Kidney capillary endothelial cell (primary cell): Measurements from ENCODE around the gene ETV7.
"Not testable (repeated sequence)": the region's sequence is repeated elsewhere in the genome, so short reads cannot be mapped to it uniquely, and the experiment has no call there.

ENCODE experiments used
- DNase-seq: peaks from one replicate; pipeline ENCODE4 v3.0.0-alpha.2; 2018; ENCODE audit warnings: low spot score

The ETV7 gene

GRCh38 chr6:36340306-36340617, 47.2 kb downstream of the ETV7 start:
- no peak for DNase-seq

GRCh38 chr6:36339146-36339545, 48.3 kb downstream of the ETV7 start:
- no peak for DNase-seq

GRCh38 chr6:36338223-36338622, 49.2 kb downstream of the ETV7 start:
- not testable (repeated sequence) for DNase-seq

GRCh38 chr6:36337814-36338213, 49.7 kb downstream of the ETV7 start:
- DNase-seq = no peak

DNA sequence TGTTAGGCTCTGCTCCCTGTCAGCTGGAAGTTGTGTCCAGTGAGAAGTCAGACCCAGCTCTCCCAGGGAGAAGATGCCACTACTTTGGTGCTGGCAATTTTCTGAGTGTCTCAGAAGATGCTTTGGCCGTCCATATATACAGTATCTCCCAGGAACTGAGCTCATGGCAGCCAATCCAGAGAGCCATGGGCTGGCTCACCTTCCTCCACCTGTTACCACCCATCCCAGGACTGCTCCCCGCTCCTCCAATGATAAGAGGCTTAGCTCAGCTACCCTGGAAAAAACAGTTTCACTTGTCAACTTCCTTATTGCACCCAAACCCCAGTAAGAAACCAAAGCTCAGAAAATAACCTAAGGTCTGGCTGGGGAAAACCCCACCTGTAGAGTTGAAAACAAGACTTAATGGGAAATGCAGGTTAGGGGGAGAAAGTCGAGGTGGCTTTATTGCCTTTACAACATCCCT, 50.7 kb downstream of the ETV7 start, which contains the start of gene BNIP5:
Gene BNIP5 (minus strand): TSS at position 110 of the 463 bp plus-strand sequence. CDS start 6,198 bp downstream, outside the sequence.
- no peak for DNase-seq

DNA sequence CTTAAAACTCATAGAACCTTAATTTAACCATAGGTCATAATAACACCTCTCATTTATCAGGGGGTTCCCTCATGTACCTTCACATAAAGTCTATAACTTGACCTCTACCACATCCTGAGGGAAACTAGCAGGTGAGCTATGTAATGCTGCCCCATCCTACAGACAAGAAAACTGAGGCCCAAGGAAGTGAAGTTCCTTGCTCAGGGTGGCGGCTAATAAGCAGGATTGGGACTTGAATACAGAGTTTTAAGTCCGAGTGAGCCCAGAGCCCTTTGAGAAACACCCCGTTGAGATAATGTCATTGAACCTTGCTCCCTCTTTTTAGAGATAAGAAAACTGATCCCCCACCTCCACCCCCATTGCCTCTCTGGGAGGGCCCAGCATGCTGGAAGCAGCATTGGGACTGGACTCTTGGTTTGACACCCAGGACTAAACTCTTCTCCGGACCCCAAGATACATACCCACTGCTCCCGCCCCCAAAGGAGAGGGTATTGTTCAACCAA, 51.2 kb downstream of the ETV7 start:
- DNase-seq = no peak

DNA sequence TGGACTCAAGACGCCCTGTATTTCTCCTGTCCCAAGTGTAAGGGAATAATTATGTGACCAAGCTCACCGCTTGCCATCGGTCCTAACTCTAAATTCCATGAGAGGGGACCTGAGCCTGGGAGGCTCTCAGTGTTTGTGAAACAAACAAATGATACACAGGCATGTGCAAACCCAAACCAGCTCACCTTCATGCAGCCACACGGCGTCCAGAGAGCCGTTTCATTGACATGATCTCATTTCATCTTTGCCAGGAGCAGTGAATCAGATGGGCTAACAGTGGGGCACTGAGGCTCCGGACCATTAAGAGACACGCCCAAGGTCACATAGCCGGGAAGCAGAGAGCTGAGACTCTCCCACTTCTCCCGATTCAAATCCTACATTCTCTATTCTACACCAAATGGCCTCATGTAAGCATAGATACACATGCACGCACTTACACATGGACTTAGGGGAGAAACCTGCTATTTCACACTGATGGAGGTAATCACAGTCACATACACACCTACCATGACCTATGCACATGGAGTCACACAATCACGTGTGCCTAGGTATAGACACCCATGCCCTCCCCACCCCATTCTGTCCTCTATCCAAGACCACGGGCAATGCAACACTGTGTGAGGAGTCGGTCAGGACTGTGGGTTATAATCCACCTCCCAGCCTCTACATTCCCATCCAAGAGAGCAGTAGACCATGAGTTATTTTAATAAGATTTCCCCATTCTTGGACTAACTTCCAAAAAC, 51.8 kb downstream of the ETV7 start:
- DNase-seq = no peak

- DNase-seq = no peak
Observed at GRCh38 chr6:36334832-36335459, 52.5 kb downstream of the ETV7 start.

- no peak for DNase-seq
Observed at GRCh38 chr6:36333931-36334725, 53.3 kb downstream of the ETV7 start.

DNA sequence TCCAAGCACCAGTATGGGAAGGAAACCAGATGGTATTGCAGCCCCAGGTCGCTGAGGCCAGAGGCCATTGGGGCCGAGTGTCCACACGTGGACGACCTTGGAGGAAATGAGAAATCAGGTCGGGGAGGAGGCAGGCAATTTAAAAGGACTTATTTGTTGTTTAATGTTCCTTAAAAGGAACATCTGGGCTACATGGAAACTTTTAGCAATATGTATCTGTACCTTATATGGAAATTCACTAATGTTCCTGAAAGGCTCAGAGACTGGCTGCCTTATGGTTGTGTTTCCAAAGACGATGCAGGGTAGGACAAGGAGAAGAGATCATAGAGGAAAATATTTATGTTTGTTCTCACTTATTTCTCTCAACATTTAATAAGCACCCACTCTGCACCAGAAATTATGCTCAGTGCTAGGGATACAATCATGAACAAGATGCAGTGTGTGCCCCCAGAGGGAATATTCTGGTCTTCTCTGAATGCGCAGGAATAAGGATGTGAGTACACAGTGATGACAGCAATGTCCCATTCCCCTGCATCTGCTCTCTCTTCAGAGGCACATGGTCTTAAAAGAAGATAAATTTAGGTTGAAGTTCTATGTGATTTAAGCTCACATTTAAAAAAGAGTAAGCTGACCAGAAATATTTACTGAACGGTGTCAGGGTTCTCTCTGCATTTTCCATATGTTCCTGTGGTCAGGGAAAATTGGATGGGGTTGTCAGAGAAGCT, 54.1 kb downstream of the ETV7 start:
- DNase-seq = no peak

- DNase-seq = no peak
Observed at GRCh38 chr6:36331381-36331780, 56.1 kb downstream of the ETV7 start.

GRCh38 chr6:36330366-36330765, 57.1 kb downstream of the ETV7 start:
- DNase-seq = no peak

DNA sequence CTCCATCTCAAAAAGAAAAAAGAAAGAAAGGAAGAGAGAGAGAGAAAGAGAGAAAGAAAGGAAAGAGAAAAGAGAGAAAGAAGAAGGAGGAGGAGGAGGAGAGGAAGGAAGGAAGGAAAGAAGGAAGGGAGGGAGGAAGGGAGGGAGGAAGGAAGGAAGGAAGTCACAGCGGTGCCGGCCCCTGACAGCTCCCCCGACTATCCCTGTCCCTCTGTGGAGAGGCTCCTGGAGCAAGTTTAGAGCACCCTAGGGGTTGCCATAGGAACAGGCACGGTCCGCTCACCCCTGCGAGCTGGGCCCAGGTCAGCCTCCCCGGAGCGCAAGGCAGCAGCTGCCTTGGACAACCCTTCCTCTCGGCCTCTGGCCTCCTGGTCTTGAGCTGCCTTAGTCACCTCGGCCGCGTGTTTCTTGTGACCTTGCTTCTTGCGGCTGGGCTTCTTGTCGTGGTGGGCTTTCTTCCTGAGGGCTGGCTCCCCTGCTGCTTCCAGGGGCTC, 57.6 kb downstream of the ETV7 start:
- DNase-seq = no peak

- DNase-seq = no peak
Observed at GRCh38 chr6:36328600-36328999, 58.9 kb downstream of the ETV7 start.

DNA sequence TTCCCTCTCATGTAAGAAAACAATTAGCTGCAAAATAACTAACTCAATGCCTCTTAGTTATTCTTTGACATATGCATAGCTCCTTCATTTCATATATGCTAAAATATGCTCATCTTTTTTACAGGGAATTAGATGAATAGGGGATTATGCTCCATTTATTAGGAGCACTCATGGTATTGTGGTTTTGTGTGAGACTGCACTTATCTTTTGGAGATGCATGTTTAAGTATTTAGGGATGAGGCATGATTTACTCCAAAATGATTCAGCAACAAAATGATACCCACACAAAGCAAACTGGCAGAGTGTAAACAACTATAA, 59.6 kb downstream of the ETV7 start:
- DNase-seq = no peak

GRCh38 chr6:36327226-36327918, 60.1 kb downstream of the ETV7 start:
- no peak for DNase-seq

DNA sequence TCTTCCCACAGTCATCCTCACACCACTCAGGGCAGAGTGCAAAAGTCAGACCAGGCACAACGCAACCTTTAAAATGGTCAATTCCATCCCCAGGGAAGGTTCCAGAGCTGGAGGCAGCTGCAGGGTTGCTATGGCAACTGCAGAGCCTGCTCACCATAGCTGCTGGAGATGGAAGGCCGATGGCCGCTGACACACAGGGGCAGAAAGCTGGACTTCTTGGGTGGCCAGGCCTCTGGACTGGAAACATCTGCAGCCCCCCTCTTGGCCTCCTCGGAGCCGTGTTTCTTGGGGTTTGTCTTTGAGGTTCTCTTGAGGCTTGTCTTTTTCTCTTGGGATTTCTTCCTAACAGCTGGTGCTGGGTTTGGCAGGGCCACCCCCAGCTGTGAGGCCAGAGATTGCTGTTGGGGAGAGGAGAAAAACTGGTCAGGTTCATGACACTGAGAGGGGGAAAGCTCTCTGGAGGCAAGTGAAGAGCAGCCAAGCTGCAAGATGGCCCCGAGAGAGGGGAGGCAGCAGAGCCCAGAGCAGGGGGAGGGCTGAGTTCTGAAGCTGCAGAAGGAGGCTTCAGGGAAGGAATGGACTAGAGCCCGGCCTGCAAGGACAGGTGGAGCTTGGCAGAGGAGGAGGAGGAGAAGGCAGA, 61.0 kb downstream of the ETV7 start:
- no peak for DNase-seq

DNA sequence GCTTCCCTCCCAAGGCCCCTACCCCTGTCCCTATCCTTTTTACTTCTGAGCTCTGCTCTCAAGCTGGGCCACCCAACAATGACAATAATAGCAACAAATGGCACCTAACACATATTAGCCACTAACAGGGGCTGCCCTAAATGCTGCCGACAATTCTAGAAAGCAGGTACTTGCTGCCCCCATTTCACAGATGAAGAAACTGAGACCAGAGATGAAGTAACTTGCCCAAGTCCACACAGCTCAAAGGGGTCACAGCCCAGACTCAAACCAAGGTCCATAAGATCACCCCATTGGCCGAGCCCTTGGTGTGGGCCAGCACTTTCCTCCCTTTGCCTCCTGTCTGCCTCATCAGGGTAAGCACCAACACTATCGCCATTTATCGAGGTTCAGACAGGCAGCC, 62.8 kb downstream of the ETV7 start:
- DNase-seq = no peak

DNA sequence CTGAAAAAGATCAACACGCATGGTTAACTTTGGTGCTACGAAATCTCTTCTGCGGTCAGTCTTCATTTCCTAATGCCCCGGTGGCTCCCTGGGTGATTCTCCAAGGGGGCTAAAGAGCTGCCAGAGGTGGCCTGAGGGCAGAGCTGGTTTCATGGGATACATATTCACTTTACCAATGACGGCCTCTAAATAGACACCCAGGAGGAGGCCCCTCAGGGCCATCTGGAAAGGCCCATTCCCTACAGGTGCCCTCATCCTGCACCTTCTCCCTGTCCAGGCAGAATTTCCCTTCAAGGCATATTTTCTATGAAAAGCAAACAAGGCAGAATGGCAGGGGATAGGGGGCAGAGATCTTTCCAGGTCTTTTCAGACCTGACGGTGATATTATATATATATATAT, 63.3 kb downstream of the ETV7 start:
- DNase-seq = no peak

DNA sequence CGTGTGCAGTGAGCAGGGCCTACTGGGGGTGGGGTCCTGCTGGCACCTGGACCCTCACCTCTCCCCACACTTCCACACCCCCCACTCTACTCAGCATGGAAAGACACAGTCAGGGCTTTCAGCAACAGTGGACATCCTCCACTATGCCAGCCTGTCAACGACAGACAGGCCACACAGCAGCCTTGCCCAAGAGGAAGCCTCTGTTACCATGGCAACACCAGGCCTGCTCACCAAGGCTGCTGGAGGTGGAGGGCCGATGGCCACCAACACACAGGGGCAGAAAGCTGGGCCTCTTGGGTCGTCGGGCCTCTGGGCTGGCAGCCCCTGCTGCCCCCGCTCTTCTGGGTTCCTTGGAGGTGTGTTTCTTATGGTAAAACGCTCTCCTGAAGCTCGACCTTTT, 64.4 kb downstream of the ETV7 start:
- DNase-seq = no peak

DNA sequence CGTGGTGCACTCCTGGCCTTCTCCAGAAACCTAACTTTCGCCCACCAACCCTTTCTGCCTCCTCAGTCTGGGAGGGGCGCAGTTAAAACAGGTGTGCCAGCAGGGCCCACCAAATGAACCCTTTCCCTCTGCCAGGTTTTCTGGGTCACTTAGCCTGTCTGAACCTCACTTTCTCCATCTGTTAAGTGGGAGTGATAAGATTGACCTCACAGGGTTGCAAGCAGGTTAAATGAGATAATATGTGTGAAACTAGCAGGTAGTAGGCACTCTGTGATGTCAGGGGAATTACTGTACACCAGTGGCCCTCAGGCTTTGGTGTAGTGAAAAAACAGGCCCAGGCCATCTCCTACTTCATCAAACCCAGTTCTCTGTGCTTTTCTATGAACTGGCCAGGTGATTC, 64.9 kb downstream of the ETV7 start:
- no peak for DNase-seq
